ENCODE measurements around the gene CNKSR1. TPM values are rescaled to one million over a fixed set of nuclear protein-coding genes. Genes with fewer than 3 reads are reported as not detected.

Gene CNKSR1
- total RNA-seq, 4 donors from 2014 or later = 16.8 to 71.4 (median 45.0) TPM

DNA sequence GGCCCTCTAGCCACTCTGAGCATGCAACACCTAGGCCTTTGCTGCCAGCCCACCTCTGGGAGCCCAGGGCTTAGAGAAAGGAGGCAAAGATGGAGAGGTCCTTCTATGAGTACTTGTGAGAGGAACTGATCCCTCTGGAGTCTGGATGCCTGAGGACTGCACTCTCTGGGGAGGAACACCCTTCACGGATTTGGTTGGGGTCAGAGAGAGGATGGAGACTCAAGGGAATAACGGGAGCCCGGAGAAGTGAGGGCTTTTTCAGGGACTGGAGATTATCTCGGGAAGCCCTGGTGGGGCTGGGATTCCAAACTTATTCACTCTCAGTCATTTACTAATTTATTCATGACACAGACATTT, 8.1 kb upstream of the CNKSR1 start:
- intact Hi-C loops (cut with DNase I; ENCODE audit: low total_unique reads) = no loop called here
- 55 to 63% methylated on average over 4 of the region's 4 CpGs for WGBS, 2 donors
- H3K4me3 ChIP-seq (ENCODE audit: low read depth, poor library complexity, severe bottlenecking) = no peak overlapping the region
- TF ChIP-seq POLR2A (IDR thresholded peaks at IDR 0.05) = no peak
- TF ChIP-seq, protein P1, sequence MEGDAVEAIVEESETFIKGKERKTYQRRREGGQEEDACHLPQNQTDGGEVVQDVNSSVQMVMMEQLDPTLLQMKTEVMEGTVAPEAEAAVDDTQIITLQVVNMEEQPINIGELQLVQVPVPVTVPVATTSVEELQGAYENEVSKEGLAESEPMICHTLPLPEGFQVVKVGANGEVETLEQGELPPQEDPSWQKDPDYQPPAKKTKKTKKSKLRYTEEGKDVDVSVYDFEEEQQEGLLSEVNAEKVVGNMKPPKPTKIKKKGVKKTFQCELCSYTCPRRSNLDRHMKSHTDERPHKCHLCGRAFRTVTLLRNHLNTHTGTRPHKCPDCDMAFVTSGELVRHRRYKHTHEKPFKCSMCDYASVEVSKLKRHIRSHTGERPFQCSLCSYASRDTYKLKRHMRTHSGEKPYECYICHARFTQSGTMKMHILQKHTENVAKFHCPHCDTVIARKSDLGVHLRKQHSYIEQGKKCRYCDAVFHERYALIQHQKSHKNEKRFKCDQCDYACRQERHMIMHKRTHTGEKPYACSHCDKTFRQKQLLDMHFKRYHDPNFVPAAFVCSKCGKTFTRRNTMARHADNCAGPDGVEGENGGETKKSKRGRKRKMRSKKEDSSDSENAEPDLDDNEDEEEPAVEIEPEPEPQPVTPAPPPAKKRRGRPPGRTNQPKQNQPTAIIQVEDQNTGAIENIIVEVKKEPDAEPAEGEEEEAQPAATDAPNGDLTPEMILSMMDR (IDR thresholded peaks at IDR 0.05) = no peak
- no peak for DNase-seq (ENCODE audit: low spot score in 2 of 2)

DNA sequence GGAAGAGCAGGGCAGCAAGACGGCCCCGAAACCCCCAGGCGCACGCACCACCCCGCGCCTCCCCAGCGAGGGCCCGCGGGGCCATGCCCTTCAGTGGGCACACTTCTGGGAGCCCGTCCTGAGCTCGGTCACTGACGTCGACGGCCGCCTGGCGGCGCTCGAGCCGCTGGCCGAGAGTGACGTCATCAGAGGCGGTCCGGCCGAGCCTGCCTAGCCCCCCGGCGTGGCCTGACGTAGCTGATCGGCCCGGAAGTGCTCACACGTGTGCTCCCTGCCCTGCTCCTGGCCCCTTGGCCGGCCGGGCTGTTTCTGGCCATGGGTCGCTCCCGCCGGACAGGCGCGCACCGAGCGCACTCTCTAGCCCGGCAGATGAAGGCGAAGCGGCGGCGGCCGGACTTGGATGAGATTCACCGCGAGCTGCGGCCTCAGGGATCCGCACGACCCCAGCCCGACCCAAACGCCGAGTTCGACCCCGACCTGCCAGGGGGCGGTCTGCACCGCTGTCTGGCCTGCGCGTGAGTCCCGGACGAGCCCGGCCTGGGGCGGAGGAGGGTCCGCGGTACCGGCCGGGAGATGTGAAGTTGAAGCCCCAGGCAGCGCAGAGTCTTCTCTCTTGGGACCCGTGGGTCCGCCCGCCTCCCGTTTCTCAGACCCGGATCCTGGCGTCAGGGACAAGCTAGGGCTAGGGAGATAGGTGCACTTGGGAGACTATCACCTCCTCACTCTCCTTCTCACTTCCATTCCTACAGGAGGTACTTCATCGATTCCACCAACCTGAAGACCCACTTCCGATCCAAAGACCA, 7.4 kb upstream of the CNKSR1 start, which contains the start of gene ZNF593:
Gene ZNF593, plus strand, starts transcription at position 240 of the 803 bp plus-strand sequence. Its CDS starts 76 bp downstream, at position 316.
- intact Hi-C loops (cut with DNase I; ENCODE audit: low total_unique reads) = loop anchor here (10.0 kb wide), 1 partner anchor 155 kb away; no protein-coding TSS in a partner anchor
- WGBS, 2 donors = 1% methylated on average over 52 to 59 of the region's 76 CpGs
- DNase-seq (ENCODE audit: low spot score in 2 of 2) = peak; percentile 84 to 98
- no peak for TF ChIP-seq POLR2A (IDR thresholded peaks at IDR 0.05)
- TF ChIP-seq, protein P1 (IDR thresholded peaks at IDR 0.05) = peak in 1 of 3 donors; percentile 89
- H3K4me3 ChIP-seq (ENCODE audit: low read depth, poor library complexity, severe bottlenecking) = peak within 1 kb of the TSS; percentile 84

DNA sequence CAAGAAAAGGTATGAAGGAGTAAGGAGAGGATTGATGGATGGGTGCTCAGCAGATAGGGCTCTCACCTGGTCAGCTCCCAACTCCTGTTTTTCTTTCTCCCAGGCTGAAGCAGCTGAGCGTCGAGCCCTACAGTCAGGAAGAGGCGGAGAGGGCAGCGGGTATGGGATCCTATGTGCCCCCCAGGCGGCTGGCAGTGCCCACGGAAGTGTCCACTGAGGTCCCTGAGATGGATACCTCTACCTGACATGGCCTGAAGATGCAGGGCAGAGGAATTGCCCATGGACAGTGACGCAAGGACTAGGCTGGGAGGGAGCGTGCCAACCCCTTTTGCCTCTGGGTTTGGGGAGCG, 6.8 kb upstream of the CNKSR1 start:
- intact Hi-C loops (cut with DNase I; ENCODE audit: low total_unique reads) = loop anchor here (10.0 kb wide), 1 partner anchor 154 kb away; no protein-coding TSS in a partner anchor
- WGBS, 2 donors = 64 to 65% methylated on average over 9 of the region's 9 CpGs
- H3K4me3 ChIP-seq (ENCODE audit: low read depth, poor library complexity, severe bottlenecking) = peak overlapping the region; percentile 84
- TF ChIP-seq, protein P1 (IDR thresholded peaks at IDR 0.05) = no peak
- no peak for TF ChIP-seq POLR2A (IDR thresholded peaks at IDR 0.05)
- no peak for DNase-seq (ENCODE audit: low spot score in 2 of 2)

DNA sequence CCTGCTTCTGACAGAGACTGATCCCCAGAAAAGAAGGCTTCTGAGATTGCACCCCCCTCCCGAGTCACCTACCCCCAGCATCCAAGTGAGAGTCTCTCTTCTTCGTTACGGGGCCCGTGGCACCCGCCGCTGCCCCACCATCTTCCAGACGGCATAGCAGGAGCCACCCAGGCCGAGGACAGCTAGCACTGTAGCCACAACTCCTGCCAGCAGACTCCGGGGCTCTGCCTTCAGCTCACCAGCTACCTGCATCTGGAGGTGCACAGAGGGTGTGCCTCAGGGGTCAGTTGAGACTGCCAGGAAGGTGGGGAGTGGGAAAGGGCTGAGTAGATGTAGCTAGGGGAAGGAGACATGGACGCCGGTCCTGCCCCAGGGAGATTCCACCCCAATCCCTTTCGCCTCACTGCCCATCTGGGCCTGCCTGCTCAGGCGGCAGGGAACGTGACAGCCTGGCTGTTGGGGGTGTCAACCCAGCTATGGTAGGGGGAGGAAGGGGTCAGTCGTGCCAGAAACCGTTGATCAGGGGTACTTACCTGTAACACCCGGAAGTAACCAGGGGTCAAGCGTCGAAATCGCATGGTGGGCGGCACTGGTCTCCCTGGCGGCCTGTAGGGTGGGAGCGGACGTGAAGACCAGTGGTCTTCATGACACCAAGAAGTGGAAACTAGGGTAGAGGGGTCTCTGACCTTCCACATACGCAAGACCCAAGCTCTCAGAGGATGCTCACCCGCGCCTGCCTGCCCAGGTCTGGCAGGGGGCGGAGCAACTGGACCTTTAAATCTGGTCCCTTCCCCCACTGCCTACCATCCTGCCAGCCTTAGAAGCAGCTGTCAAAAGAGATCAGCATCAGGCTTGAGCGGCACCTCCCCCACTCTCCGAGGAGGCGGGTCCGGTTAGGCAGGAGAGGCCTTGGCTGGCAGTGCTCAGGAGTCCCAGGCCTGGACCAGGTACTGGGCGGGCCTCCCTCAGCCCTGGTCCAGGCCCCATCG, 5.9 kb upstream of the CNKSR1 start, which contains the start of gene ZNF593OS:
Gene ZNF593OS, minus strand, starts transcription at position 749 of the 989 bp plus-strand sequence. Its CDS starts 171 bp downstream, at position 578.
- TF ChIP-seq, protein P1 (IDR thresholded peaks at IDR 0.05) = no peak
- TF ChIP-seq POLR2A (IDR thresholded peaks at IDR 0.05) = no peak
- intact Hi-C loops (cut with DNase I; ENCODE audit: low total_unique reads) = loop anchor here (10.0 kb wide), 1 partner anchor 153 kb away; no protein-coding TSS in a partner anchor
- H3K4me3 ChIP-seq (ENCODE audit: low read depth, poor library complexity, severe bottlenecking) = no peak within 1 kb of the TSS
- DNase-seq (ENCODE audit: low spot score in 2 of 2) = no peak
- WGBS, 2 donors = 90 to 93% methylated on average over 34 of the region's 34 CpGs

DNA sequence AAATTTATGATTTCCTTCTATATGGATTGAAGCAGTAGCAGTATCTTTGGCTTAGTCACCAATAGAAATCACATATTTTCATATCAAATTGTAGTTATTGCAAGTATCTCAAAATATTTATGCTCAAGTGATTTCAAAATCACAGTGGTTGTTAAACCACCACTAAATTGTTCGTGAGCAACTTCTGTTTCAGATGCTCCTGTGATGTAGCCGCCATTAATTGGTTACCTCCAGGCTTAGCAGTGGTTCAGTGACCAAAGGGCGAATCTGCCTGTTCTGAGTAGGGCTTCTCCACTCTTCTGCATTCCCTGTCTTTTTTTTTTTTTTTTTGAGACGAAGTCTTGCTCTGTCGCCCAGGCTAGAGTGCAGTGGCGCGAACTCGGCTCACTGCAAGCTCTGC, 1.9 kb upstream of the CNKSR1 start:
- no peak for DNase-seq (ENCODE audit: low spot score in 2 of 2)
- TF ChIP-seq, protein P1 (IDR thresholded peaks at IDR 0.05) = no peak
- no peak overlapping the region for H3K4me3 ChIP-seq (ENCODE audit: low read depth, poor library complexity, severe bottlenecking)
- 90 to 94% methylated on average over 7 to 8 of the region's 8 CpGs for WGBS, 2 donors
- intact Hi-C loops (cut with DNase I; ENCODE audit: low total_unique reads) = loop anchor here (10.0 kb wide), 1 partner anchor 149 kb away; no protein-coding TSS in a partner anchor

Measured in lower leg skin (tissue), 4 donors.